K562 (cell line): ENCODE data around the gene FGGY. TPM values are rescaled to one million over a fixed set of nuclear protein-coding genes. Genes with fewer than 3 reads are reported as not detected.
A peak's percentile ranks its signal among the peaks of the same experiment; 100 is the strongest.

Experiments used
- BRD9 ChIP-seq: fragments of 450-650 bp; IDR thresholded peaks from 2 replicates; pipeline ENCODE4 v1.6.1; 2018; ENCODE audit warnings: low read depth; ENCODE audit not compliant: partially characterized antibody
- CTBP1 ChIP-seq: fragments of 450-650 bp; IDR thresholded peaks from 2 replicates; pipeline ENCODE4 v1.6.1; 2016; ENCODE audit warnings: borderline replicate concordance
- DEAF1 ChIP-seq: fragments of 450-650 bp; formaldehyde crosslinking; IDR thresholded peaks from 2 replicates; pipeline ENCODE4 v1.4.0; 2020; ENCODE audit warnings: mild to moderate bottlenecking, moderate library complexity
- DLX4 ChIP-seq: fragments of 250-450 bp; sonication (Bioruptor Pico); IDR thresholded peaks from 2 replicates; pipeline ENCODE4 v1.6.1; 2021; ENCODE audit warnings: mild to moderate bottlenecking
- GABPA ChIP-seq: fragments of 200-800 bp; sonication (Bioruptor generic); conservative IDR thresholded peaks from 2 replicates; pipeline ENCODE4 v1.6.1; 2016; ENCODE audit warnings: low read depth, missing genetic modification characterization, missing compliant biosample characterization
- HBP1 ChIP-seq: fragments of 450-650 bp; formaldehyde crosslinking; IDR thresholded peaks from 2 replicates; pipeline ENCODE4 v1.4.0; 2022; ENCODE audit warnings: missing genetic modification characterization
- HMGXB4 ChIP-seq: sonication (generic); formaldehyde crosslinking; IDR thresholded peaks from 2 replicates; pipeline ENCODE4 v1.8.1; 2023; ENCODE audit warnings: mild to moderate bottlenecking, missing genetic modification reagents
- LCOR ChIP-seq: sonication (generic); formaldehyde crosslinking; IDR thresholded peaks from 2 replicates; pipeline ENCODE4 v1.8.0; 2022; ENCODE audit warnings: mild to moderate bottlenecking, missing genetic modification reagents
- MAFK ChIP-seq: IDR thresholded peaks from 2 replicates; pipeline ENCODE4 v1.6.1; 2011; ENCODE audit warnings: low read length, improper control_type of control experiment
- MAZ ChIP-seq, 2 experiments: fragments of 450-650 bp in 1 of 2; sonication (generic) in 1 of 2; formaldehyde crosslinking; IDR thresholded peaks in 1 of 2; conservative IDR thresholded peaks in 1 of 2; 2 replicates each; pipeline versions ENCODE4 v1.4.0 to v1.5.0; 2020; ENCODE audit warnings: mild to moderate bottlenecking in 1 of 2, missing genetic modification reagents in 1 of 2
- NEUROD1 ChIP-seq: fragments of 150-350 bp; IDR thresholded peaks from 2 replicates; pipeline ENCODE4 v1.6.1; 2014; ENCODE audit warnings: borderline replicate concordance, low read length, low read depth; ENCODE audit not compliant: partially characterized antibody
- PCBP1 ChIP-seq: fragments of 200-400 bp; formaldehyde crosslinking; IDR thresholded peaks from 2 replicates; pipeline ENCODE4 v1.6.1; 2018; ENCODE audit warnings: mild to moderate bottlenecking, low read depth, low read length; ENCODE audit not compliant: poor library complexity, severe bottlenecking
- PML ChIP-seq: IDR thresholded peaks from 2 replicates; pipeline ENCODE4 v1.6.1; 2012; ENCODE audit warnings: low read length, inconsistent platforms
- POLR2H ChIP-seq: IDR thresholded peaks from 2 replicates; pipeline ENCODE4 v1.6.1; 2016; ENCODE audit warnings: missing genetic modification characterization, low read depth, mild to moderate bottlenecking, control low read depth, missing compliant biosample characterization, moderate library complexity
- PURB ChIP-seq: sonication (generic); formaldehyde crosslinking; IDR thresholded peaks from 2 replicates; pipeline ENCODE4 v1.9.0; 2021; ENCODE audit warnings: low read depth, mild to moderate bottlenecking, missing genetic modification reagents
- TCFL5 ChIP-seq: fragments of 250-450 bp; sonication (Bioruptor Pico); conservative IDR thresholded peaks from 2 replicates; pipeline ENCODE4 v1.6.1; 2021; ENCODE audit warnings: mild to moderate bottlenecking, moderate library complexity, matching md5 sums
- ZBTB1 ChIP-seq: sonication (generic); formaldehyde crosslinking; IDR thresholded peaks from 2 replicates; pipeline ENCODE4 v1.8.1; 2023; ENCODE audit warnings: missing genetic modification reagents, low read depth, mild to moderate bottlenecking, borderline replicate concordance
- ZNF140 ChIP-seq: fragments of 250-450 bp; sonication (Bioruptor Pico); IDR thresholded peaks from 2 replicates; pipeline ENCODE4 v1.8.0; 2021; ENCODE audit warnings: moderate library complexity, mild to moderate bottlenecking, inconsistent platforms
- ZNF174 ChIP-seq: fragments of 250-450 bp; sonication (Bioruptor Pico); IDR thresholded peaks from 2 replicates; pipeline ENCODE4 v1.4.0; 2020; ENCODE audit warnings: mild to moderate bottlenecking
- ZNF277 ChIP-seq: fragments of 250-450 bp; sonication (Bioruptor Pico); IDR thresholded peaks from 2 replicates; pipeline ENCODE4 v1.8.0; 2022; ENCODE audit warnings: inconsistent platforms, mild to moderate bottlenecking, moderate library complexity, borderline replicate concordance
- ZNF445 ChIP-seq: fragments of 250-450 bp; sonication (Bioruptor Pico); IDR thresholded peaks from 2 replicates; pipeline ENCODE4 v1.4.0; 2020; ENCODE audit warnings: low read depth, mild to moderate bottlenecking, moderate library complexity
- polyA plus RNA-seq, 8 experiments: library from polyadenylated mRNA; depleted of rRNA in 4 of 8; stranded (reverse) in 5 of 8; unstranded in 3 of 8; fragments of >200 nt; fragmentation: Nextera tagmentation in 2 of 8; fragmentation: Illumina TruSeq in 1 of 8; extraction: Ambion mirVana in 2 of 8; extraction: Trizol in 1 of 8; gene quantifications; 2 replicates each; pipeline versions ENCODE4 v1.2.1 to v1.2.3, GENCODE V29; 2011 to 2014; ENCODE audit warnings: inconsistent platforms in 1 of 8, missing spikeins in 1 of 8
- total RNA-seq, 7 experiments: library from RNA; depleted of rRNA in 6 of 7; stranded (reverse); fragments of >200 nt in 6 of 7; fragmentation: Illumina TruSeq in 2 of 7; extraction: Trizol in 2 of 7; gene quantifications; 2 replicates each; pipeline versions ENCODE4 v1.2.1 to v1.2.3, GENCODE V29; 2011 to 2021; ENCODE audit warnings: low replicate concordance in 1 of 7

FGGY gene
- total and polyA plus RNA-seq, 9 of the 15 experiments (the other 6 are each of a cell fraction or from before 2014, with no cell fraction given): 9.7 to 19.2 (median 12.6) TPM

GRCh38 chr1:59290193-59290949 is 6.5 kb upstream of the FGGY start (continued):
- peak; percentile 54 for TF ChIP-seq DEAF1
- no peak for TF ChIP-seq PURB (CRISPR knock-in tag)
- TF ChIP-seq ZNF445 (CRISPR knock-in tag): no peak
- no peak for TF ChIP-seq PML
- peak; percentile 53; the same call in 1 of the 2 replicates for TF ChIP-seq CTBP1
- TF ChIP-seq ZNF140 (CRISPR knock-in tag): no peak
- no peak for TF ChIP-seq ZBTB1 (CRISPR knock-in tag)
- no peak for TF ChIP-seq ZNF174 (CRISPR knock-in tag)
- no peak for TF ChIP-seq NEUROD1
- no peak for TF ChIP-seq TCFL5 (CRISPR knock-in tag)
- TF ChIP-seq POLR2H (tag): no peak
- 0 out of 2 replicates have a peak, but pooled peaks have one; percentile 32 for TF ChIP-seq GABPA (tag)
- TF ChIP-seq HMGXB4 (CRISPR knock-in tag): no peak
- TF ChIP-seq MAZ (CRISPR knock-in tag; conservative IDR thresholded peaks at IDR 0.05 in 1 of 2, IDR thresholded peaks at IDR 0.05 in 1 of 2): 0 out of 4 replicates have a peak, but pooled peaks of 1 of the 2 experiments have one; percentile 20
- no peak for TF ChIP-seq ZNF277 (CRISPR knock-in tag)
- TF ChIP-seq DLX4 (CRISPR knock-in tag): no peak
- no peak for TF ChIP-seq PCBP1
- TF ChIP-seq LCOR (CRISPR knock-in tag): peak; percentile 65
- TF ChIP-seq BRD9: no peak
- TF ChIP-seq MAFK: 0 out of 2 replicates have a peak, but pooled peaks have one; percentile 7
- TF ChIP-seq HBP1: peak; percentile 75; the same call in 1 of the 2 replicates
